Muscle layer of colon (tissue), 2 donors: ENCODE measurements around the gene PARD3B.

ENCODE experiments used
- H3K27ac ChIP-seq: one replicate; pipeline ENCODE4 v1.7.0; 2013; ENCODE audit warnings: low read depth, mild to moderate bottlenecking, low read length, moderate library complexity
- H3K27me3 ChIP-seq, 2 donors: one replicate each; pipeline ENCODE4 v1.7.0; 2013; ENCODE audit warnings: low read length in 2 of 2, mild to moderate bottlenecking in 2 of 2; ENCODE audit not compliant: insufficient read depth in 2 of 2, control insufficient read depth in 1 of 2
- H3K36me3 ChIP-seq: one replicate; pipeline ENCODE4 v1.7.0; 2013; ENCODE audit warnings: mild to moderate bottlenecking, low read length; ENCODE audit not compliant: insufficient read depth
- H3K4me1 ChIP-seq: one replicate; pipeline ENCODE4 v1.7.0; 2013; ENCODE audit warnings: mild to moderate bottlenecking, low read length; ENCODE audit not compliant: insufficient read depth
- H3K4me3 ChIP-seq, 2 donors: one replicate each; pipeline ENCODE4 v1.7.0; 2013; ENCODE audit warnings: low read length in 2 of 2, low read depth in 1 of 2, mild to moderate bottlenecking in 1 of 2, moderate library complexity in 1 of 2
- H3K9ac ChIP-seq: one replicate; pipeline ENCODE4 v1.7.0; 2013; ENCODE audit warnings: low read length
- H3K9me3 ChIP-seq: one replicate; pipeline ENCODE4 v1.7.0; 2013; ENCODE audit warnings: mild to moderate bottlenecking, low read length
- donor health status: abdominal sarcoma.
- donor health status: Adenocarcinoma of cecum.

PARD3B gene

GRCh38 chr2:205273148-205273547 lies 727.9 kb downstream of the PARD3B start:
- Histone ChIP-seq H3K4me1 (peaks cover 16% of the 10 kb centered on the region), H3K9ac (no peak overlapping the region), H3K9me3 (no peaks in the 10 kb centered on the region), H3K36me3 (no peaks in the 10 kb centered on the region), H3K4me3 (no peak overlapping the region), H3K27ac (no peak overlapping the region), H3K27me3 (no peaks in the 10 kb centered on the region)

GRCh38 chr2:205273627-205274026 lies 728.4 kb downstream of the PARD3B start:
- H3K36me3 ChIP-seq: no peaks in the 10 kb centered on the region
- no peak overlapping the region for H3K9ac ChIP-seq
- H3K9me3 ChIP-seq: no peaks in the 10 kb centered on the region
- H3K4me3 ChIP-seq: no peak overlapping the region
- H3K27ac ChIP-seq: no peak overlapping the region
- H3K4me1 ChIP-seq: peaks cover 16% of the 10 kb centered on the region
- no peaks in the 10 kb centered on the region for H3K27me3 ChIP-seq

GRCh38 chr2:205274801-205275200 lies 729.5 kb downstream of the PARD3B start:
- no peak overlapping the region for H3K27ac ChIP-seq
- no peak overlapping the region for H3K9ac ChIP-seq
- no peak overlapping the region for H3K4me3 ChIP-seq

GRCh38 chr2:205276116-205276777 lies 731.0 kb downstream of the PARD3B start:
- Histone ChIP-seq H3K36me3 (no peaks in the 10 kb centered on the region), H3K27ac (no peak overlapping the region), H3K4me3 (no peak overlapping the region), H3K27me3 (no peaks in the 10 kb centered on the region), H3K9me3 (no peaks in the 10 kb centered on the region), H3K9ac (no peak overlapping the region), H3K4me1 (peaks cover 32% of the 10 kb centered on the region)

More at GRCh38 chr2:205274801-205275200, 729.5 kb downstream of the PARD3B start:
- Histone ChIP-seq H3K4me1 (peaks cover 18% of the 10 kb centered on the region), H3K36me3 (no peaks in the 10 kb centered on the region), H3K27me3 (no peaks in the 10 kb centered on the region), H3K9me3 (no peaks in the 10 kb centered on the region)

GRCh38 chr2:205280596-205281236 lies 735.4 kb downstream of the PARD3B start:
- Histone ChIP-seq H3K36me3 (no peaks in the 10 kb centered on the region), H3K9ac (no peak overlapping the region), H3K27ac (no peak overlapping the region), H3K9me3 (no peaks in the 10 kb centered on the region), H3K4me1 (peaks cover 26% of the 10 kb centered on the region), H3K27me3 (no peaks in the 10 kb centered on the region), H3K4me3 (no peak overlapping the region)

- H3K4me1 ChIP-seq: peaks cover 18% of the 10 kb centered on the region
- H3K4me3 ChIP-seq: no peak overlapping the region
- H3K27me3 ChIP-seq: no peaks in the 10 kb centered on the region
- H3K36me3 ChIP-seq: no peaks in the 10 kb centered on the region
- no peak overlapping the region for H3K27ac ChIP-seq
- H3K9me3 ChIP-seq: no peaks in the 10 kb centered on the region
- H3K9ac ChIP-seq: no peak overlapping the region
Measured at GRCh38 chr2:205283736-205284270, 738.5 kb downstream of the PARD3B start.

- no peak overlapping the region for H3K4me3 ChIP-seq
- no peaks in the 10 kb centered on the region for H3K27me3 ChIP-seq
- no peaks in the 10 kb centered on the region for H3K36me3 ChIP-seq
- no peak overlapping the region for H3K27ac ChIP-seq
- no peak overlapping the region for H3K9ac ChIP-seq
- no peaks in the 10 kb centered on the region for H3K9me3 ChIP-seq
- peaks cover 18% of the 10 kb centered on the region for H3K4me1 ChIP-seq
Measured at GRCh38 chr2:205284334-205284733, 739.1 kb downstream of the PARD3B start.

- Histone ChIP-seq H3K4me3 (no peak overlapping the region), H3K9ac (no peak overlapping the region)
Measured at GRCh38 chr2:205287316-205287715, 742.0 kb downstream of the PARD3B start.

GRCh38 chr2:205288686-205289085 lies 743.4 kb downstream of the PARD3B start:
- Histone ChIP-seq H3K4me3 (no peak overlapping the region), H3K4me1 (no peaks in the 10 kb centered on the region), H3K27me3 (no peaks in the 10 kb centered on the region), H3K27ac (no peak overlapping the region), H3K36me3 (no peaks in the 10 kb centered on the region), H3K9ac (no peak overlapping the region), H3K9me3 (no peaks in the 10 kb centered on the region)

More at GRCh38 chr2:205287316-205287715, 742.0 kb downstream of the PARD3B start:
- no peaks in the 10 kb centered on the region for H3K9me3 ChIP-seq
- H3K4me1 ChIP-seq: no peaks in the 10 kb centered on the region
- no peak overlapping the region for H3K27ac ChIP-seq
- H3K27me3 ChIP-seq: no peaks in the 10 kb centered on the region
- no peaks in the 10 kb centered on the region for H3K36me3 ChIP-seq

- H3K27ac ChIP-seq: no peak overlapping the region
- H3K36me3 ChIP-seq: no peaks in the 10 kb centered on the region
- H3K4me1 ChIP-seq: no peaks in the 10 kb centered on the region
- no peaks in the 10 kb centered on the region for H3K27me3 ChIP-seq
- H3K9ac ChIP-seq: no peak overlapping the region
- H3K4me3 ChIP-seq: no peak overlapping the region
- H3K9me3 ChIP-seq: no peaks in the 10 kb centered on the region
Measured at GRCh38 chr2:205290299-205290698, 745.0 kb downstream of the PARD3B start.

GRCh38 chr2:205292665-205293295 lies 747.5 kb downstream of the PARD3B start:
- H3K27ac ChIP-seq: no peak overlapping the region
- H3K36me3 ChIP-seq: no peaks in the 10 kb centered on the region
- no peaks in the 10 kb centered on the region for H3K9me3 ChIP-seq
- no peaks in the 10 kb centered on the region for H3K27me3 ChIP-seq
- no peaks in the 10 kb centered on the region for H3K4me1 ChIP-seq
- no peak overlapping the region for H3K9ac ChIP-seq
- H3K4me3 ChIP-seq: no peak overlapping the region
